ENCODE measurements around the gene PIGX. TPM values are rescaled to one million over a fixed set of nuclear protein-coding genes. Genes with fewer than 3 reads are reported as not detected.

Gene PIGX
- total RNA-seq, 2 donors from 2014 or later: 12.0 to 25.0 TPM

GRCh38 chr3:196670339-196670738, 41.8 kb upstream of the PIGX start:
- Histone ChIP-seq H3K36me3 (no peaks in the 10 kb centered on the region), H3K27me3 (no peaks in the 10 kb centered on the region), H3K4me3 (no peak overlapping the region), H3K9me3 (no peaks in the 10 kb centered on the region), H3K27ac (peak overlapping the region in 1 of 2 donors; percentile 40), H3K4me1 (peaks cover 0 to 6% of the 10 kb centered on the region in 2 donors)
- TF ChIP-seq, protein P1, sequence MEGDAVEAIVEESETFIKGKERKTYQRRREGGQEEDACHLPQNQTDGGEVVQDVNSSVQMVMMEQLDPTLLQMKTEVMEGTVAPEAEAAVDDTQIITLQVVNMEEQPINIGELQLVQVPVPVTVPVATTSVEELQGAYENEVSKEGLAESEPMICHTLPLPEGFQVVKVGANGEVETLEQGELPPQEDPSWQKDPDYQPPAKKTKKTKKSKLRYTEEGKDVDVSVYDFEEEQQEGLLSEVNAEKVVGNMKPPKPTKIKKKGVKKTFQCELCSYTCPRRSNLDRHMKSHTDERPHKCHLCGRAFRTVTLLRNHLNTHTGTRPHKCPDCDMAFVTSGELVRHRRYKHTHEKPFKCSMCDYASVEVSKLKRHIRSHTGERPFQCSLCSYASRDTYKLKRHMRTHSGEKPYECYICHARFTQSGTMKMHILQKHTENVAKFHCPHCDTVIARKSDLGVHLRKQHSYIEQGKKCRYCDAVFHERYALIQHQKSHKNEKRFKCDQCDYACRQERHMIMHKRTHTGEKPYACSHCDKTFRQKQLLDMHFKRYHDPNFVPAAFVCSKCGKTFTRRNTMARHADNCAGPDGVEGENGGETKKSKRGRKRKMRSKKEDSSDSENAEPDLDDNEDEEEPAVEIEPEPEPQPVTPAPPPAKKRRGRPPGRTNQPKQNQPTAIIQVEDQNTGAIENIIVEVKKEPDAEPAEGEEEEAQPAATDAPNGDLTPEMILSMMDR (IDR thresholded peaks at IDR 0.05): no peak
- DNase-seq (ENCODE audit: low spot score): no peak

- no peaks in the 10 kb centered on the region for H3K9me3 ChIP-seq
- TF ChIP-seq, protein P1 (IDR thresholded peaks at IDR 0.05): no peak
- no peaks in the 10 kb centered on the region for H3K36me3 ChIP-seq
- H3K27me3 ChIP-seq: no peaks in the 10 kb centered on the region
- H3K27ac ChIP-seq: no peak overlapping the region
- no peak for DNase-seq (ENCODE audit: low spot score)
- no peak overlapping the region for H3K4me3 ChIP-seq
- H3K4me1 ChIP-seq: no peaks in the 10 kb centered on the region
Measured at GRCh38 chr3:196673632-196674031, 38.5 kb upstream of the PIGX start.

DNA sequence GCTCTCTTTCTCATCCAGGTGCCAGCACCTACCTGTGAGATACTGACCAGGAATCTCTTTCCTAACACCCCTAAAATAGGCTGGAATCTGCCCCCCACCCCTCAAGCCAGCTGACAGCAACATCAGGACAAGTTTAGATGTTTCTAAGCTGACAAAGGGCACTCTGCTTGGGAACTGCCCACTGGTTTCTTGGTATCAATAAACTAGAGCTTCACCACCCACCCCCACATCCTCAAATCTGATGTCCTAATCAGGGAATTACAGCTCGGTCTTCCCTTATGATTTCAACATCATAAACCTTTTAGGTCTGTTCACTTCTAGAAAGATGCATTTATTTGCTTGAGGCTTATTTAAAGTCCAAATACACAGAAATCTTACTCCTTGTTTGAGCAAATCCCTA, 34.8 kb upstream of the PIGX start:
- no peaks in the 10 kb centered on the region for H3K27me3 ChIP-seq
- no peak overlapping the region for H3K27ac ChIP-seq
- no peaks in the 10 kb centered on the region for H3K9me3 ChIP-seq
- no peak for DNase-seq (ENCODE audit: low spot score)
- H3K4me3 ChIP-seq: no peak overlapping the region
- TF ChIP-seq, protein P1 (IDR thresholded peaks at IDR 0.05): no peak
- no peaks in the 10 kb centered on the region for H3K4me1 ChIP-seq
- no peaks in the 10 kb centered on the region for H3K36me3 ChIP-seq

DNA sequence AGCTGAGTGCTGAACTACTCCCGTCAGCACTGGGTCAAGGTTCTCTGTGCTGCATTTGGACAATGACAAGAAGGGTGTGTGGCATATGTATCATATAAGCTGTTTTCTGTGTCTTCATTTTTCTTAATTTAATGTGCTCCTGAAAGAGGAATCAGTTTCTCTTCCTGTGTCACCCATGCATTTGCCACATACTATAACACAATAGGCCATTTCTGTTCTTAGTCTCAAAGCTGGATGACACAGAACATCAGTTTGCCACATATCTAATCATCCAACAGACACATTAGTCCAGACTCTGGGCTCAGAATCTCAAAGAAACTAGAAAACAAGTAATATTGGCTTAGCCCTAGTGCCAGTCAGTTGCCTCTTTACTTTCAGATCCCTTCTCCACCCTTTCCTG, 34.2 kb upstream of the PIGX start:
- no peak for DNase-seq (ENCODE audit: low spot score)
- Histone ChIP-seq H3K27me3 (no peaks in the 10 kb centered on the region), H3K9me3 (no peaks in the 10 kb centered on the region), H3K27ac (no peak overlapping the region), H3K36me3 (no peaks in the 10 kb centered on the region), H3K4me1 (no peaks in the 10 kb centered on the region), H3K4me3 (no peak overlapping the region)
- TF ChIP-seq, protein P1 (IDR thresholded peaks at IDR 0.05): no peak

GRCh38 chr3:196684548-196685407, 27.4 kb upstream of the PIGX start:
- Histone ChIP-seq H3K9me3 (no peaks in the 10 kb centered on the region), H3K36me3 (no peaks in the 10 kb centered on the region), H3K4me1 (peaks cover 0 to 9% of the 10 kb centered on the region in 2 donors), H3K4me3 (no peak overlapping the region), H3K27ac (no peak overlapping the region), H3K27me3 (no peaks in the 10 kb centered on the region)
- peak; percentile 74 for DNase-seq (ENCODE audit: low spot score)
- TF ChIP-seq, protein P1 (IDR thresholded peaks at IDR 0.05): peak; percentile 71 to 93
